GM18499 (cell line): ENCODE measurements around the gene IQCC.

Source experiments
- ATAC-seq: cut with Tn5 transposase; IDR thresholded peaks from one replicate; pipeline ENCODE4 v1.9.1; 2021; ENCODE audit warnings: moderate number of reproducible peaks; ENCODE audit not compliant: insufficient read depth, unreplicated experiment

The IQCC gene

GRCh38 chr1:32255072-32256071, 49.9 kb downstream of the IQCC start:
- no peak for ATAC-seq

GRCh38 chr1:32256473-32257226, 51.2 kb downstream of the IQCC start:
- ATAC-seq, result no peak

- ATAC-seq, result no peak
Observed at GRCh38 chr1:32257227-32257508, 51.7 kb downstream of the IQCC start.
